Trophoblast cell (in vitro differentiated cells and primary cell): Measurements from ENCODE around the gene SAMD14.
A peak's percentile ranks its signal among the peaks of the same experiment; 100 is the strongest.

Source experiments
- DNase-seq, 2 donors: peaks; one replicate each; pipeline ENCODE4 v3.0.0-alpha.2; 2016
- H2AFZ ChIP-seq: 2 replicates; pipeline ENCODE4 v1.6.1; 2013; ENCODE audit warnings: low read length, moderate library complexity, mild to moderate bottlenecking; ENCODE audit not compliant: insufficient read depth, poor library complexity
- H2AK5ac ChIP-seq: 2 replicates; pipeline ENCODE4 v1.6.1; 2013; ENCODE audit warnings: mild to moderate bottlenecking, low read length
- H2BK120ac ChIP-seq: 2 replicates; pipeline ENCODE4 v1.6.1; 2013; ENCODE audit warnings: low read length, mild to moderate bottlenecking, moderate library complexity; ENCODE audit not compliant: insufficient read depth, poor library complexity
- H2BK12ac ChIP-seq: 2 replicates; pipeline ENCODE4 v1.6.1; 2013; ENCODE audit warnings: mild to moderate bottlenecking, low read length, moderate library complexity
- H2BK5ac ChIP-seq: 2 replicates; pipeline ENCODE4 v1.6.1; 2013; ENCODE audit warnings: low read length, low read depth, moderate library complexity, mild to moderate bottlenecking; ENCODE audit not compliant: poor library complexity
- H3K14ac ChIP-seq: 2 replicates; pipeline ENCODE4 v1.6.1; 2013; ENCODE audit warnings: mild to moderate bottlenecking, low read length
- H3K18ac ChIP-seq: 2 replicates; pipeline ENCODE4 v1.6.1; 2013; ENCODE audit warnings: mild to moderate bottlenecking, low read length
- H3K23ac ChIP-seq: 2 replicates; pipeline ENCODE4 v1.6.1; 2013; ENCODE audit warnings: low read length
- H3K27ac ChIP-seq: 2 replicates; pipeline ENCODE4 v1.5.1; 2013; ENCODE audit warnings: low read depth, mild to moderate bottlenecking, inconsistent platforms, low read length, moderate library complexity
- H3K27me3 ChIP-seq: 2 replicates; pipeline ENCODE4 v1.6.1; 2013; ENCODE audit warnings: inconsistent platforms, mild to moderate bottlenecking, low read length, moderate library complexity; ENCODE audit not compliant: insufficient read depth
- H3K36me3 ChIP-seq, 2 experiments: 1 replicate in 1 of 2; 2 replicates in 1 of 2; pipeline ENCODE4 v1.6.1; 2013; ENCODE audit warnings: low read length in 2 of 2, mild to moderate bottlenecking in 2 of 2, moderate library complexity in 1 of 2; ENCODE audit not compliant: insufficient read depth in 2 of 2, control insufficient read depth in 1 of 2
- H3K4ac ChIP-seq: 2 replicates; pipeline ENCODE4 v1.6.1; 2013; ENCODE audit warnings: low read depth, mild to moderate bottlenecking, low read length, moderate library complexity
- H3K4me1 ChIP-seq, 2 experiments: 1 replicate in 1 of 2; 2 replicates in 1 of 2; pipeline ENCODE4 v1.6.1; 2013; ENCODE audit warnings: low read length in 2 of 2, mild to moderate bottlenecking in 2 of 2, moderate library complexity in 1 of 2; ENCODE audit not compliant: insufficient read depth in 2 of 2, control insufficient read depth in 1 of 2
- H3K4me2 ChIP-seq: 2 replicates; pipeline ENCODE4 v1.6.1; 2013; ENCODE audit warnings: inconsistent platforms, mild to moderate bottlenecking, low read length, moderate library complexity
- H3K4me3 ChIP-seq: 2 replicates; pipeline ENCODE4 v1.5.1; 2013; ENCODE audit warnings: mild to moderate bottlenecking, low read depth, low read length, inconsistent platforms
- H3K79me1 ChIP-seq: one replicate; pipeline ENCODE4 v1.6.1; 2013; ENCODE audit warnings: low read length
- H3K79me2 ChIP-seq: 2 replicates; pipeline ENCODE4 v1.6.1; 2013; ENCODE audit warnings: low read length, mild to moderate bottlenecking; ENCODE audit not compliant: control insufficient read depth, insufficient read depth, poor library complexity
- H3K9ac ChIP-seq: 2 replicates; pipeline ENCODE4 v1.6.1; 2013; ENCODE audit warnings: mild to moderate bottlenecking, low read length
- H3K9me3 ChIP-seq: 2 replicates; pipeline ENCODE4 v1.6.1; 2013; ENCODE audit warnings: low read depth, mild to moderate bottlenecking, control low read depth, inconsistent platforms, low read length; ENCODE audit not compliant: insufficient read depth
- H4K12ac ChIP-seq: 2 replicates; pipeline ENCODE4 v1.6.1; 2013; ENCODE audit warnings: low read depth, mild to moderate bottlenecking, low read length, moderate library complexity
- H4K8ac ChIP-seq: 2 replicates; pipeline ENCODE4 v1.6.1; 2013; ENCODE audit warnings: low read depth, mild to moderate bottlenecking, low read length, moderate library complexity
- H4K91ac ChIP-seq: one replicate; pipeline ENCODE4 v1.6.1; 2013; ENCODE audit warnings: low read depth, mild to moderate bottlenecking, low read length, moderate library complexity
- WGBS: extraction: QIAGEN DNeasy Blood & Tissue Kit; methylation state at CpG from one replicate; pipeline ENCODE4 v1.1.7; 2013; ENCODE audit warnings: missing lambda C conversion rate; ENCODE audit not compliant: insufficient read length, insufficient coverage; ENCODE audit errors: extremely low coverage; 5-methylcytosine and 5-hydroxymethylcytosine counted together

Gene SAMD14

GRCh38 chr17:50103252-50103651 is 26.7 kb downstream of the SAMD14 start:
- WGBS = no CpG with 5 or more reads among the region's 2 CpGs
- no peak overlapping the region for H3K18ac ChIP-seq

DNA sequence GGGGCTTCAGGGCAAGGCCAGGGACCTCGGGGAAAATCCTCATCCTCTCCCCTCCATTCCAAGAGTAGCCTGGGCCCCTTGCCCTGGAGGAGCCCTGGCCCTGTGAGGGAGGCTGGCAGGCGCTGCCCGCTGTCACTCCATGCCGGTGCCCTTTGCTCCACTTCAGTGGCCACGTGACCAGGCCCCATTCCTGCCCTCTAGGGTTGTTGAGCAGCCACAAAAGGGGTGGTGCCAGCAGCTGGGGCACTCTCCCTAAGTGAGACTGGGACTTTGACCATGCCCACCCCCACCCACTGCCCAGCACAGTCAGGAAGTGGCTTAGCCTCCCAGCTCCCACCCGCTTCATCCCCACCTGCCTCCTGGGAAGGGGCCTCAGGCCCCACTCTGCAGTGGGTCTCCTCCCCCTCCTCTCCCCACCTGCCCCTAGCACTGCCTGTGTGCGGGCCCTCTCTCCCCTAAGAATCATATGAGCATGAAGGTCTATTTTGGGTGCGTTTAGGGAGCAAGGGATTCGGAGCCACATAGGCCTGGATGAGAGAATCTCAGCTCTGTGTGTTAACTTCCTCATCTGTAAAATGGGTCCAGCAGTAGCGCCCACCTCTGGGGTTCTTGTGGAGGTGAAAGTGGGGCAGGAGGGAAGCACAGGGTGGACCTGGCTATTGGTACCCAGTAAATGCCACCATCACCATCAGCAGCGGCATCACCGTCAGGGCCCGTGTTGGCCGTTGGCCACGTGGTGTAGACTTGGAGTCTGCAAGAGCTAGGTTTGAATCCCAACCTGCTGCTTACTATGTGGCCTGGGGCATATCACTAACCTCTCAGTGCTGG is 27.6 kb downstream of the SAMD14 start:
- Histone ChIP-seq H3K36me3 (peaks cover 2 to 4% of the 10 kb centered on the region in 2 experiments), H2BK5ac (no peak overlapping the region), H3K14ac (no peak overlapping the region), H3K18ac (no peak overlapping the region), H3K79me2 (no peaks in the 10 kb centered on the region), H4K8ac (no peak overlapping the region), H3K79me1 (no peaks in the 10 kb centered on the region), H2BK120ac (no peak overlapping the region), H3K4me3 (no peak overlapping the region), H2AFZ (no peak overlapping the region), H2AK5ac (no peak overlapping the region), H3K4me2 (no peak overlapping the region), H3K4me1 (peaks cover 8 to 11% of the 10 kb centered on the region in 2 experiments), H3K27me3 (no peaks in the 10 kb centered on the region), H3K9me3 (no peaks in the 10 kb centered on the region), H3K4ac (no peak overlapping the region), H4K12ac (no peak overlapping the region), H4K91ac (no peak overlapping the region), H3K27ac (no peak overlapping the region), H3K23ac (no peak overlapping the region), H3K9ac (no peak overlapping the region), H2BK12ac (no peak overlapping the region)
- DNase-seq = no peak
- no CpG with 5 or more reads among the region's 15 CpGs for WGBS

More at GRCh38 chr17:50103252-50103651, 26.7 kb downstream of the SAMD14 start:
- Histone ChIP-seq H3K4me1 (peaks cover 8 to 11% of the 10 kb centered on the region in 2 experiments), H3K14ac (no peak overlapping the region), H2AK5ac (no peak overlapping the region), H3K9ac (no peak overlapping the region), H3K79me1 (no peaks in the 10 kb centered on the region), H3K79me2 (no peaks in the 10 kb centered on the region), H4K12ac (no peak overlapping the region), H3K4ac (no peak overlapping the region), H2AFZ (no peak overlapping the region), H3K36me3 (peaks cover 2 to 4% of the 10 kb centered on the region in 2 experiments), H2BK5ac (no peak overlapping the region), H3K27ac (no peak overlapping the region), H4K8ac (no peak overlapping the region), H2BK120ac (no peak overlapping the region), H3K4me2 (no peak overlapping the region), H3K4me3 (no peak overlapping the region), H4K91ac (no peak overlapping the region), H3K27me3 (no peaks in the 10 kb centered on the region), H2BK12ac (no peak overlapping the region), H3K23ac (no peak overlapping the region), H3K9me3 (no peaks in the 10 kb centered on the region)
- no peak for DNase-seq

- no peak overlapping the region for H3K4me3 ChIP-seq
- H3K27ac ChIP-seq = no peak overlapping the region
- no peak overlapping the region for H2BK5ac ChIP-seq
- no peak overlapping the region for H3K4ac ChIP-seq
- H4K8ac ChIP-seq = no peak overlapping the region
- no peaks in the 10 kb centered on the region for H3K9me3 ChIP-seq
- no peak overlapping the region for H3K14ac ChIP-seq
- no peaks in the 10 kb centered on the region for H3K79me1 ChIP-seq
- no peak overlapping the region for H3K18ac ChIP-seq
- H2AFZ ChIP-seq = no peak overlapping the region
- H4K12ac ChIP-seq = no peak overlapping the region
- no peaks in the 10 kb centered on the region for H3K79me2 ChIP-seq
- H3K23ac ChIP-seq = no peak overlapping the region
- no peak overlapping the region for H2BK120ac ChIP-seq
- H2BK12ac ChIP-seq = no peak overlapping the region
- no peak overlapping the region for H3K9ac ChIP-seq
- H3K4me2 ChIP-seq = no peak overlapping the region
- H2AK5ac ChIP-seq = no peak overlapping the region
- peaks cover 8 to 11% of the 10 kb centered on the region in 2 experiments for H3K4me1 ChIP-seq
- no peaks in the 10 kb centered on the region for H3K36me3 ChIP-seq
- H3K27me3 ChIP-seq = no peaks in the 10 kb centered on the region
- no peak overlapping the region for H4K91ac ChIP-seq
- WGBS = no CpG with 5 or more reads among the region's 17 CpGs
- DNase-seq = no peak
Measured at GRCh38 chr17:50101346-50102163, 28.4 kb downstream of the SAMD14 start.

DNA sequence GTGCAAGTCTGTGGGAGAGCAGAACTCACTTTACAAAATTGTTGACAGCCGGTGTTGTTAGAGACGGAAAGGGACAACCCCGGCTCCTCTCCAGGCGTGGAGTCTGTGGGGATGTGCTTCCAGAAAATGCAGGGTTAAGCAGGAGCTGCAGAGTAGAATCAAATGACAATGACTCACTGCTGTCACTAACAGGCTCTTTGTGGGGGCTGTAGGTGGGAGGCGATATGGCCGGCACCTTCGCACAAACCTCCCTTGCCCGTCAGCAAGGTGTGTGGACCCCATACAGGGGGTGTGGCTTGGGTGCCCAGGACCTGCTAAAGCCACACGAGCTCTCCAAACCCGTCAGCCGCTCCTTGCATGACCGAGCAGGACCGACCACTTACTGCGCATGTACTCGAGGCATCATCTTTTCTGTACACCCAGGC is 29.0 kb downstream of the SAMD14 start:
- no peak for DNase-seq

More for the DNA sequence above, 29.0 kb downstream of the SAMD14 start:
- H3K79me2 ChIP-seq = no peaks in the 10 kb centered on the region
- H2AK5ac ChIP-seq = no peak overlapping the region
- no peak overlapping the region for H2AFZ ChIP-seq
- H2BK12ac ChIP-seq = no peak overlapping the region
- no peak overlapping the region for H3K27ac ChIP-seq
- no CpG with 5 or more reads among the region's 15 CpGs for WGBS
- no peaks in the 10 kb centered on the region for H3K79me1 ChIP-seq
- peak overlapping the region; percentile 11 for H3K4me2 ChIP-seq
- H2BK120ac ChIP-seq = no peak overlapping the region
- H4K91ac ChIP-seq = no peak overlapping the region
- no peak overlapping the region for H3K14ac ChIP-seq
- H3K27me3 ChIP-seq = no peaks in the 10 kb centered on the region
- H4K8ac ChIP-seq = no peak overlapping the region
- H3K4me3 ChIP-seq = no peak overlapping the region
- no peak overlapping the region for H3K23ac ChIP-seq
- no peak overlapping the region for H3K4ac ChIP-seq
- no peak overlapping the region for H3K18ac ChIP-seq
- H4K12ac ChIP-seq = no peak overlapping the region
- peaks cover 11 to 13% of the 10 kb centered on the region in 2 experiments for H3K4me1 ChIP-seq
- no peaks in the 10 kb centered on the region for H3K9me3 ChIP-seq
- no peak overlapping the region for H3K9ac ChIP-seq
- H2BK5ac ChIP-seq = no peak overlapping the region
- H3K36me3 ChIP-seq = no peaks in the 10 kb centered on the region
